GM21529 (cell line): ENCODE results near the gene GINS2.
A peak's percentile ranks its signal among the peaks of the same experiment; 100 is the strongest.

Experiments used
- ATAC-seq: cut with Tn5 transposase; IDR thresholded peaks from one replicate; pipeline ENCODE4 v1.9.1; 2021; ENCODE audit not compliant: unreplicated experiment

GINS2 gene

DNA sequence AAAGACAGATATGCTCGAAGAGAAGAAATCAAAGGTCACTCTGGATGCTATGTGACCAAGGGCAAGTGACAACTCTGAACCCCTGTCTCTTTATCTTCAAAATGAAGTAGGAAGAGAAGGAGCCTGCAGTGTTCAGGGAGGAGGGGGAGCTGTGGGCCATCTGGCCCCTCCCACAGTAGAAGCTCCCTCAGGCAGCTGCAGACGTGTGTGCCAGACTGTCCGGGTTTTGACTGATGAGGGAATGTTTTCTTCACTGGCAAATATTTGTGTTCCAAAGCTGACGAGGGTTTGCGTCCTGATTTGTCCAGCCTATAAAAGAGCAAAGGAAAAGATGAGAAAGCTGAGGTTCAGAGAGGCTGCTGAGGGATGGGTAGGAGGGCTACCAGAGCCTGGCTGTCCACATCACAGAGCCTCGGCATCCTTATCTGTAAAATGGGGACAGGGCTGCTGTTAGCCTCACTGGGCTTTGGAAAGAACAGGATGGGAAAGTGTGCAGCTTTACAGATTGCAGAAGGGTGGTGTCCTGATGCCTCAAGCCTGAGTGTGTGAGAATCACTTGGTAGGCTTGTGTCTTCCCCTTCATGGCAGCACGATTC lies 1.8 kb upstream of the GINS2 start:
- no peak for ATAC-seq

DNA sequence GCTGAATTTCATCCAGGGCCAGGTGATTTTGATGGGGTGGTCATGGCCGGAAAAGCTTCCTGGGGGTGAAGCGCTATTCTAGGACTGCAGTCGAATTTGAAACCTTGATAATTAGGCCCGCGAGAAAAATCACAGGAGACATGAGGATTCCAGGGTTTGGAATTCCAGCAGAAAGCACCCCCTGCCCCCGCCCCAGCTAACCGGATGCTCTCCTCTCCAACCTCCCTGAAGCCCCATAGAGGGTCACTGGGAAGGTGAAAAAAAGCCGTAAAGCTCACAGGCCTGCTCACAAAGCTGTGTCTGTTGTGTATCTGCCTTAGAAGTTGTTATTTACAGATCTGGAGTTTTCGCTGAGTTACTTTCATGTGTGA lies 1.2 kb upstream of the GINS2 start:
- ATAC-seq, result no peak

DNA sequence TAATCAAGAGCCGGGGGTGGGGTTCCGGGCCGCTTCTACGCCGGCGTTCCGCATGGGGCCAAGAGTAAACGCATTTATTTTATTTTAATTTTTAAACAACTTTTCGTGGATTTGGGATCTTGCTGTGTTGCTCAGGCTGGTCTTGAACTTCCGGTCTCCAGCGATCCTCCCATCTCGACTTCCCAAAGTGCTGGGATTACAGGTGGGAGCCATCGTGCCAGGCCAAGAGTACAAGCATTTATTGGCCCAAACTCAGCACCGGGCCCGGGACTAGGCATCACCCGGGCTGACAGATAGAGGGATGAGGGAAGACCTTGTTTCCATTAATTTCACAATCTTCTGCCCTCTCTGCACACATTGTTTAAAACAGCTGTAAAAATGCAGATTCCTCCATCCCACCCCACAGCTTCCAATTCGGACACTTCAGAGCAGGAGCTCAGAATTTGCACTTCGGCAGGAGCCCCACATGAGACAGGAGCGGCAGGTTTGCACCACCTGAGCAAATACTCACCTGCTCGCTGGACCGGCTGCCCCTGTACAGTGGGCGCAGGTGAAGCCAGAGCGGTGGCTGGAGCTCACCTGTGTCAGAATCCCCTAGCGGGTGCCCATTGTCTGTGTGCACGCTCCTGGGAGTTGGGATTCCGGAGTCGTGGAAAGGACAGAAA lies 663 bp upstream of the GINS2 start:
- ATAC-seq, result no peak

DNA sequence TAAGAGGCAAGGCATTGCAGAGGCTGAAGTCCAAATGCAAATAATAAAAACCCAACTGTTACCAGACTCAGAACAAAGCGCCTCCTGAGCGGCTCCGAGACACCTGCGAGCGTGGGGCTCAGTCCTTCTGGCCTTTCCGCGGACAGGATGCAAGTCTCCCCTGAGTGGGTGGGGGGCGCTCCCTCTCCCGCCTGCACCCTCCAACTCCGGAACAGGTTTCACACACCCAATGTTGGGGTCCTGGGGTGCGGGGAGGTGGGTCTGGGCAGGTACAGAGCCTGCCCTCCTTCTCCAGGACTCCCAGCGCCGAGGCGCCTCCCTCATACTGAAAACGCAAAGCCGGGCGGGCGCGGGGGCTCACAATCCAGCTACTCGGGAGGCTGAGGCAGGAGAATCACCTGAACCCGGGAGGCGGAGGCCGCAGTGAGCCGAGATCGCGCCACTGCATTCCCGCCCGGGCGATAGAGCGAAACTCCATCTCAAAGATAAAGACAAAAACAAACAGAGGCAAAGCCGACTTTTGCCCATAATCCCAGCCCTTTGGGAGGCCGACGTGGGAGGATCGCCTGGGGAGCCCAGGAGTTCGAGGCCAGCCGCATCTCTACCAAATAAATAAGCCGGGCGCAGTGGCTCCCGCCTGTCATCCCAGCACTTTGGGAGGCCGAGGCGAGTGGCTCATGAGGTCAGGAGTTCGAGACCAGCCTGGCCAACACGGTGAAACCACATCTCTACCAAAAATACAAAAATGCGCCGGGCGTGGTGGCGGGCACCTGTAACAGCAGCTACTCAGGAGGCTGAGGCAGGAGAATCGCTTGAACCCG lies 893 bp downstream of the GINS2 start:
- no peak for ATAC-seq

DNA sequence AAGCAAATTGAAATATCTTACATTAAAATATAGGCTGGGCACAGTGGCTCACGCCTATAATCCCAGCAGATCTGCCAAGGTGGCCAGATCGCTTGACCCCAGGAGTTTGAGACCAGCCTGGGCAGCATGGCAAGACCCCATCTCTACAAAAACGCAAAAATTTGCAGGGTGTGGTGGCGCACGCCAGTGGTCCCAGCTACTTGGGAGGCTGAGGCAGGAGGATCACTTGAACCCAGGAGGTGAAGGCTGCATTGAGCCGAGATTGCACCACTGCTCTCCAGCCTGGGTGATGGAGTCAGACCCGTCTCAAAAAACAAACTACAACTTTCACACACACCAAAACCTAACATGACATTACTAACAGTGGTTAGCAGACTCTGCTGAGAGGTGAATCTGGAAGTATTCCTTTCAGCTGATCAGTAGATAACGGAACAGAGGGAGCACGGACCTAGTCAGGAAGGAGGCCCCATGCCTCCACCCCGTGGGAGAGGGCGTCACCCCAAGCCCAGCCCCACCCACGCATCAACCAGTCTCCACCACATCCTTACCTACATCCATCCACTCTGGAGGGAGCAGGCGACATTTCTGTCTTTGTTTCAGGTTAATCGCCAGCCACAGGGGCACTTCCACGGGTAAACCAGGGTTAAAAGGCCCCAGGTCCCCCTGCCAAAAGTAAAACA lies 1.7 kb downstream of the GINS2 start:
- ATAC-seq, result no peak

DNA sequence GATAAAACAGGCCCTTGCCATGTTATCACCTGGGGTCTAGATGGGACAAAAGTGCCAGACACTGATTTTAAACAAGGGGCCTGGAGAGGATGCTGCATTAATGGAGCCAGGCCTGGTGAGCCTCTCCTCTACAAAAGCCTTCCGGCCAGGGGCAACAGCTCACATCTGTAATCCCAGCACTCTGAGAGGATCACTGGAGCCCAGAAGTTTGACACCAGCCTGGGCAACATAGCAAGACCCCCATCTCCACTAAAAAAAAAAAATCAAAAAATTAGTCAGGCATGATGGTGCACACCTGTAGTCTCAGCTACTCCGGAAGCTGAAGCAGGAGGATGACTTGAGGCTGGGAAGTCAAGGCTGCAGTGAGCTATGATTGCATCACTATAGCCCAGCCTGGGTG lies 3.5 kb downstream of the GINS2 start:
- no peak for ATAC-seq

DNA sequence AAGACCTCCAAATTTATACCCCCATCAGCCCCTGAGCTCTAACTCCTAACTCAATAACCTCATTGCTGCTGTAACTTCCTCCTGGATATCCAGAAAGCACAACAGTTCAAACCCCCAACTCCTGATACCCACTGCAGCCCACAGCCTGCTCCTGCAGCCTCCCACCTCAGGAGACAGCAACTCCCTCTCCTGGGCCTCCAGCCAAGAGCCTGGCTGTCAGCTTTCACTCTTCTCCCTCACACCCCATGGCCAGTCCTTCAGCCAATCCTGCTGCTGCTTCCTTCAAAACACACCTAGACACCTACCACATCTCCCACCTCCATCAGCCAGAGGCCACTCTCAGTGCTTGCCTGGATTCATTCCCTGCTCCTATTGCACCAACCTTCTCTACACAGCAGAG lies 5.4 kb downstream of the GINS2 start:
- no peak for ATAC-seq

DNA sequence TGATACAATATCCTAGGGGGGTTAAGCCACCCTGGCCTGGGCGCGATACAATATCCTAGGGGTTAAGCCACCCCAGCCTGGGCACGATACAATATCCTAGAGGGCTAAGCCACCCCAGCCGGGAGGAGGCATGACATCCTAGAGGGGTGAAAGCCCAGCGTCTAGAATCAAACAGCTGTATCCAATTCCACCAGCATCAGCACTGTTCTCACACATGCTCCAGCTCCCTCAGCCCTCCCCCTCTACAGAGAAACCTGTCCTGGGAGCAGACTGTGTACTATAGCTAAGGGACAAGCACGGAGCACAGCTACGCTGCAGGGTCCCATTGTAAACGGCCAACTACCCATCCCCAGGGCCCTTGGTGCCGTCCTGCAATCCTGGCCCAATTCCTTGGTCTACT lies 6.2 kb downstream of the GINS2 start:
- ATAC-seq, result no peak

DNA sequence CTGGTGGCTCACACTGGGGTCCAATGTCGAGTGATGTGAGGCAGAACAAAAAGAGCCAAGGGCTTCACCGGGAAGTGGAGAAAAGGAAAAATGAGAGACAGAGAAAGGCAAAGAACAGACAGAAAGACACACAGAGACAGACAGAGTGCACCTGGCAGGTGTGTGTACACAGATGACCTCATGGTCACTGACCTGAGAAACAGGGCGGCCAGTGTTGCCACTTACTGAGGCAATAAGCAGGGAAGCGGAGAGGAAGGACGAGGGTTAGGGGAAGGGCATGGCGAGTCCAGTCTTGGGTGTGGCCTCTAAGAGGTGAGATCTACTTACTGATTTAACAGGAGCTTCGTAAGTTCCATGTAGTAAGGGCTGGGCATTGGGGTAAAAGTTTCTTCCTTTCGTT lies 7.5 kb downstream of the GINS2 start:
- no peak for ATAC-seq

DNA sequence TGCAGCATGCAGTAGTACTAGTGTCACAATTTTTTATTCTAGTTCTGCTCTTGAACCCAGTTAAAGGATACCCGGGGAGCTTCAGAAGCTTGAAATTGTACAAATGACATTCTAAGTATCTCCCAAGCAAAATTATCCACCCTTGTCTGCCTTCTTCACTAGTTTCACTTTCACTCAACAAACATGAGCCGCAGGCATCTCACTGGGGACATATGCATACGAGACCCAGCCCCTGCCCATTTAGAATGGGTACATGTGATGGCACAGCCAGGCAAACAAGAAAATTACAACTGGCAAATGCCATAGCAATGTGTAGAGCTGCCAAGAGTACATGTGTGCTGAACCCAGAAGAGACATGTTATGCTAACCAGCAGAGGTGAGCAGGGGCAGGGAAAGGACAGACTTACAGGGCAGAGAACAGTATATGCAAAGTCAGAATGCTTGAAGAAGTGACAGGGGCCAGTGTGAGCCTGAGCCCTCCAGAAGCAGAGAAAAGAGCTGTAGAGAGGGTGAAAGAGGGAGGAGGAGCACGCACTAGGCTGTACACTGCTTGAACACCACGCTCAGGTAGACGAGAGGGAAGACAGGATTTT lies 8.3 kb downstream of the GINS2 start:
- no peak for ATAC-seq

DNA sequence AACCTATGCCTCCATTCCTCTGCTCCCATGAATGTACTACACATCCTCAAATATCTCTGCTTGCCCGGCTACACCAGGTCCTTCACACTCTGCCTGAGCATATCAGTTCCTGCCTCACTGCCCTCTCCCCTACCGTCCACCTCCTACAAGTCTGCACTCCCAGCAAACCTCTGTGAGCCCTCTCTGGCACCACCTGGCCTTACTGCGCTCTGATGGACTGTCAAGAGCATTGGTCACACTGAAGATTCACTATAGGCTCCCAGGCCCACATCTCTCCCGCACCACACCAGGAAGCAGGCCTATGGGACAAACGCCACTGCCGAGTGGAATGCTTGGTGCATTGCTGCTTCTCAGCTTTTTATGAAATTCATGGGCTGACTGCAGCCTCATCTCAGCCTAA lies 8.9 kb downstream of the GINS2 start:
- no peak for ATAC-seq

DNA sequence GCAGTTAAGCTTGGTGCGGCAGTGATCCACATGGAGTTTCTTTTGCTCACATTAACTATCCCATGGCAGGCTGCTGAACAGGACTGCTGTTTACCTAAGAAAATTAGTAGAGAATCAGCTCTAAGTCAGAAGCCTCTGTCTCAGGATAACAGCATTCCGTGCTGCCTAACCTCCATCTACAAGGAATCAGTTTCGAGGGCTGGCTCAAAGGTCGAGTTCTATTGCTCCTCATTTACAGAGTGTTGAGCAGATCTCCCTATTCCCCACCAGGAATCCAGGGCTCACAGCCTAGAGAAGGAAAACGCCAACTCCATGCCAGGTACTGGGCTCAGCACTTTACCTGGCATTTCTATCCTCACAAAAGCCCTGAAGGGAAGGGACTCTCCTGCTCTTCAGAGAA lies 9.9 kb downstream of the GINS2 start:
- ATAC-seq, result no peak

DNA sequence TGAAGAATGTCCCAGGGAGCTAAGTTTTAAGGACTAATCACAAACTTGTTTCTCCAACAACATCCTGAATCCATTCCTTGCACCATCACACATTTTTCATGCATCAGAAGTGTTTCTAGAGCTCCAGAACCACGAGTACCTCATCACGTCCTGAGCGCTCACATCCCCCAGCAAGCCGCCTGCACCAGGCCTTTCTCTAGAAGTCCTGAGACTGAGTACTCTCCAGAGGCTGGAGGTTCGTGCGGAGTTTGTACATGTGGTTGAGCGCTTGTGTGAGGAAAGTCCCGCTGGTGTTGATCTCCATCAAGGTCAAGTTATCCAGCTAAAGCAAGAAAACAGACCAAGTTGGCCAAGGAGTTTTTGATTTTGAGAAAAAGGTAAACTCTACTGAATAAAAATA lies 10.7 kb downstream of the GINS2 start:
- ATAC-seq, result no peak

DNA sequence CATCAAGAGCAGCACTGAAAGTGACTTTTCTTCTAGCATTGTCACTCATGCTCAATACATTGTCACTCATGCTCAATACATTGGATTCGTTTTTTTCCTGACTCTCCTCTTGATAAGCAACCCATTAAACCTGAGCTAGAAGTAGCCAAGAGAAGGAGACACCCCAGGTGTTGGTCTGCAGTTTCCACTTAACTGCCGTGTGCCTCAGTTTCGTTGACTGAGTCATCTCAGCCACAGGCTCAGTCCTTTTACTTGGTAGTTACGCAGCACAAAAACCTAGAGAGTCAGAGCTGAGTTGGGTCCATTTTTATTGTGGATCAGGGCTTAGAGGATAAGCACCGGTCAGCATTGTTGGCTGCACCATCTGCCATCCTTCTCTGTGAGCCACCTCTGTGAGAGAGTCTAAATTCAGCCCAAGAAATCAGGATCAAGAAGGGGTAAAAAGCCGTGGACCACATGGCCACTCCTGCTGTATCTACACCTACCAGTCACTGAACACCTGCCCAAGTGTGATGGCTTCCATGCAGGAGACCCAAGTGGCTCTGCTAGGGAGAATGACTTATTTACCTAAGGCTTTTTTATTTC lies 11.3 kb downstream of the GINS2 start:
- ATAC-seq, result no peak

DNA sequence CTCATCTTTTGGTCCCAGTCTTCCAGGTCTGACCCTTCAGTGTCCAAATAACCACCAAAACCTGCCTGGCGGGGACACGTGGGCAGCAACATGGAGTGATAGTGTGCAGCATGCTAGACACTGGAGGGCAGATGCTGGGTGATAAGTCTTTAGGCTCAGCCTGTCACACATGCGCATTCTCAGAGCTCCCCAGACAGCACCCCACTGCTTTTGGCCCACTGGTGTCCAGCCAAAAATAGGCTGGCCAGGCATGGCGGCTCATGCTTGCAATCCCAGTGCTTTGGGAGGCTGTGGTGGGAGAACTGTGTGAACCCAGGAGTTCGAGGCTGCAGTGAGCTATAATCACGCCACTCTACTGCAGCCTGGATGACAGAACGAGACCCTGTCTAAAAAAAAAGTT lies 12.3 kb downstream of the GINS2 start:
- ATAC-seq, result no peak

DNA sequence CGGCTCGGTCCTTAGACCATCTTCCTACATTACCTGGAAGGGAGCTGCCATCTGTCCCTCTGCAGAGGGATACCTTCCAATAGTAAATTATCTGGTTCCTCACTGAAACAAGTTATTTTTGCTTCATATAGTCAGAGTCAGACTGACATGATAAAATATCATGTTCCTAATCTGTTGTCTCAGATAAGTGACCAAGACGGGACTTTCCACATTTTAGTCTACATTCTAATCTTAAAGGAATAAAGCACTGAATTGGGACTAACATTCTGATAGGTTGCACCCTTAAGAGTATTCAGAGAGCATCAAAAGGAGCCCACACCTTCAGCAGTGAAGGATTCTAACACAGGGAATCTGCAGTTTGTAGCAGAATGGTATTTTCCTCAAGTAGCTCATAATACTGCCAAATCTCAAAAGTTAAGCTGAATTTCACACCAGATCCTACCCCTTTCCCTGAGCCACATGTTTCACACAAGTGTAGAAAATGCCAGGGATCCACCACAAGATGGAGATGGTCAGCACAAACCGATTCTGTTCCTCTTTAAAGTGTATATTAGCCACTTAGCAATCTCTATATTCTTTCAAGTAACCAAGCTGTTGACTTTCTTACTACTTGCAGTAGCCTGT lies 13.4 kb downstream of the GINS2 start:
- ATAC-seq, result no peak

DNA sequence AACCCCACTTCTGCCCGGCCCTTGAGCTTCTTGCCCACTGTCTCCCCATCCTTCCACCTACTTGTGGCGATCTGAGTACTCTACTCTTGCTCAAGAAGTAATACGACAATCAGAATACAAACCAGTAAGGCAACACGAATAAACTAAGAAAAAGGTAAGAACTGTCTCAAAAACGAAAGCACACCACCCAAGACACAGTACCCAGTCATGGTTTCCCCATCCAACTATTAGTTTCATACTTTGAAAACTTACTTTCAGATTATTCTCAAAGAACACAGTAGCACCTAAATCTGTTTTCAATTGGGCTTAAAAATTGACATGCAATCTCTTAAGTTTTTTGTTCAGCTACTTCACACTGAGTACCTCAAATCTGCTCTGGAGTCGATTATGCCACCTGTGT lies 13.9 kb downstream of the GINS2 start:
- ATAC-seq, result peak; percentile 45

DNA sequence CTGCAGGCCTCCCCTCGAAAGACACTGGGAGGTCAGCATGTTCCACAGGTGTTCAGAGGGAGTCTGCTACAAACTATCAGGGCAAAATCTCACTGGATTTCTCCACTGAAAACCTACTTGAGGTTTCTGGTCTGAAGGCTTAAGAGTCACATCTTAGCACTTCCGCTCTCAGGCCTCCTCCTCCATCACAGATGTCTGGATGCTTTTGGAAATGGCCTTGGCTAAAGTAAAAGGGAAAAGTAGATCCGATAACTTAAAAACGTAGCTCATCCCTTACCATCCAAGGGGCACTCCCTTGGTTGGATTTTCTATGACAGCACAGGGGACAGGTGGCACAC lies 14.4 kb downstream of the GINS2 start:
- ATAC-seq, result no peak

DNA sequence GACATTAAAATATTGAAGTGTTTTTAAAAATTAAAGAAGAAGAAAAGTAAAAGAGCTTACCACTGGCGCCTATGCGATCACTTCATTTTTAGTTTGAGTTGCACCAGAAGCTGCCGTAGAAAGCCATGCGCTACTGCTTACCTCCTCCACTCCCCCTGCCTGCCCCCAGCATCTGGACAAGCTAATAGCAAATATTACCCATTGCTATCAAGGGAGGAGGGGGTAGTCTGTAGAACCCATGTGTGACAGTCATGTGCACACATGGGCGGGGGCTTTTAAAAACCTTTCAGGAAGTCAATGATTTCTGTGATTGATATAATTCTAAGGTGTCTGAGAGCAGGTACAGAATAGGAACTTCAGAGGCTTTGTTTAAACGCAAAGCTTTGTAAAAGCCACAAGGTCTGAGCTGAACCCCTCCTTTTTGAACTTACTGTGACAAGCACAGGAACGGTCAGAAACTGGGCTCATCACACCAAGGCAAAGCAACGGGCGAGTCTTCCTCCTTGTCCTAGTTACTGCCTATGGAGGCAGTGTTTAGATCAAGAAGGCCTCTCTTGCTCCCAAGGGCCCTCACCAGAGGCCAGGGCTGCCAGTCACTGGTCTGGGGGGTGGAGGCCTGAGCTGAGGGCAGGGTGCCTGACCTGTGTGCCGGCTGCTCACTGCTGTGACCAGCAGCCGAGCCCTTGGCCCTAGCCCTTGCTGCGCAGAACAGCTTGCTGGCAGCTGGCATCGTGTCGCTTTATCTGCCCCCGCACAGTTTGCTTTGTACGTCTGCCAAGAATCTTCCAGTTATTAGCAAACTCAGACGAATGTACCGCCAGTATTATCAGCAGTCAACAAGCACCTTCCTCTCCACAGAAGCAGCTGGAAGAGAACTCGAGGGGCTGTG lies 15.0 kb downstream of the GINS2 start:
- ATAC-seq, result no peak

DNA sequence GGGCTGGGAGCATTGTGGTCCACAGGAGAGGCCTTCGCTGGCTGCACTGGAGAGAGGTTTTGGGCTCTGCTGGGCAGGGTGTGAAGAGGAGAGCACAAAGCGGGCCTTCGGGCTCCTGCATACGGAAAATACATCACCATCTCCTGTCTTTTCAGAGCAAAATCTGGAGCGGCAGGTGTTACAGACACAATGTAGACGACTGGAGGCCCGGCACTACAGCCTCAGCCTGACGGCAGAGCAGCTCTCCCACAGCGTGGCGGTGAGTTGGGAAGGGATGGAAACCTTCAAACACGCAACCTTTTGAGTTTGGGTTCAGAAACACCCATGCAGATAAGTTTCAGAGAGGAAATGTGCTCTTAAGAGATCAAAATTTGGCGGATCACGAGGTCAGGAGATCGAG lies 17.9 kb downstream of the GINS2 start:
- no peak for ATAC-seq
